Parathyroid adenoma (tissue), 2 donors: Measurements from ENCODE around the gene CEP152.

ENCODE experiments used
- H2AFZ ChIP-seq: fragments of 300-600 bp; sonication (generic); one replicate; pipeline ENCODE4 v1.7.0; 2017; ENCODE audit warnings: antibody characterized with exemption, mild to moderate bottlenecking
- H3K27ac ChIP-seq: fragments of 300-600 bp; sonication (generic); one replicate; pipeline ENCODE4 v1.7.0; 2017
- H3K27me3 ChIP-seq: fragments of 300-600 bp; sonication (generic); one replicate; pipeline ENCODE4 v1.7.0; 2017; ENCODE audit warnings: low read length; ENCODE audit not compliant: control insufficient read depth, insufficient read depth
- H3K36me3 ChIP-seq: fragments of 300-600 bp; sonication (generic); one replicate; pipeline ENCODE4 v1.7.0; 2017; ENCODE audit warnings: low read length; ENCODE audit not compliant: control insufficient read depth, insufficient read depth
- H3K4me1 ChIP-seq: fragments of 300-600 bp; sonication (generic); one replicate; pipeline ENCODE4 v1.7.0; 2017; ENCODE audit warnings: control low read depth
- H3K4me2 ChIP-seq: fragments of 300-600 bp; sonication (generic); one replicate; pipeline ENCODE4 v1.7.0; 2017; ENCODE audit warnings: low read length
- H3K4me3 ChIP-seq: fragments of 300-600 bp; sonication (generic); one replicate; pipeline ENCODE4 v1.7.0; 2017; ENCODE audit warnings: low read depth, low read length
- H3K79me2 ChIP-seq: fragments of 300-600 bp; sonication (generic); one replicate; pipeline ENCODE4 v1.7.0; 2017; ENCODE audit warnings: control low read depth
- H3K9ac ChIP-seq: fragments of 300-600 bp; sonication (generic); one replicate; pipeline ENCODE4 v1.7.0; 2017; ENCODE audit warnings: mild to moderate bottlenecking
- H3K9me3 ChIP-seq: fragments of 300-600 bp; sonication (generic); one replicate; pipeline ENCODE4 v1.7.0; 2017; ENCODE audit warnings: low read length; ENCODE audit not compliant: control insufficient read depth
- CTCF ChIP-seq: fragments of 300-600 bp; sonication (generic); IDR thresholded peaks from one replicate; pipeline ENCODE4 v1.7.0; 2017; ENCODE audit warnings: antibody characterized with exemption, mild to moderate bottlenecking
- donor health status: primary hyperparathyroidism.

Gene CEP152

DNA sequence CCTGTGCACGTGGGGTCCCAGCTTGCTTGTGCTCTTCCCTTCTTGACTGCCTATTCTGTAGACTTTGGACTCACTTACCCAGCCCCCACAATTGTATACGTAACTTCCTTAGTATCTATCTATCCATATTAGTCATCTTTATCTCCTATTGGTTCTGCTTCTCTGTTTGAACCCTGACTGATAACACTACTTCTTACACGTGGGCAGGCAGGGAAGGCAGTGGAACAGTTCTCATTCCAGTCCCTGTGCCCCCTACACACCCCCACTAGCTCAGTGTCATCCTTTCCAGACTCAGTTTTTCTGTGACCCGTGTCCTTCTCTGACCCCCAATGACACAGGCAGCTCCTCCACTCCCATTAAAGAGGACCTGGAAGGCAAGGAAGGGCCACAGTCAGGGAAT is 91.2 kb downstream of the CEP152 start:
- Histone ChIP-seq H3K9me3 (peaks cover 4% of the 10 kb centered on the region), H3K4me3 (no peak overlapping the region), H3K79me2 (no peaks in the 10 kb centered on the region), H3K4me1 (no peaks in the 10 kb centered on the region), H3K36me3 (no peaks in the 10 kb centered on the region), H3K4me2 (no peak overlapping the region), H3K9ac (no peak overlapping the region), H2AFZ (no peak overlapping the region), H3K27ac (no peak overlapping the region), H3K27me3 (no peaks in the 10 kb centered on the region)
- no peak for TF ChIP-seq CTCF

DNA sequence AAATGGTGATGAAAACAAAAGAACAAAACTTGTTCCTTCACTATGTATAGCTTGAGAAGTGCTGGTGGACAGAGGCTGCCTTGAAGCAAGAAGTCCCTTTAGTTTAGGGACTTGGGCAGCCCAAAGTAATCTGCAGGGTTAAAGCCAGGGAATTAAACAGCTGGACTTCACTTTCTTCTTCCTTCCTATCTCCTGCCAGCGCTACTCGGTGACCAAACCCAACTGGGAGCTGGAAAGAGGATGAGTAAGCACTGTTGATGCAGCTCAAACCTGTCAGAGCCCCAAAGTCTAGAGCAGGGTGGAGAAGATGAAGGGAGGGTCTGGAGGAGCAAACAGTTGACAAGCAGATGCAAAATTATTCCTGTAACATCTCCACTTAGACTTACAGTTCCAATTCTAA is 92.2 kb downstream of the CEP152 start:
- no peak overlapping the region for H3K27ac ChIP-seq
- H3K27me3 ChIP-seq: no peaks in the 10 kb centered on the region
- TF ChIP-seq CTCF: no peak
- peaks cover 4% of the 10 kb centered on the region for H3K9me3 ChIP-seq
- H3K9ac ChIP-seq: no peak overlapping the region
- no peaks in the 10 kb centered on the region for H3K36me3 ChIP-seq
- no peak overlapping the region for H2AFZ ChIP-seq
- H3K79me2 ChIP-seq: no peaks in the 10 kb centered on the region
- no peak overlapping the region for H3K4me3 ChIP-seq
- H3K4me2 ChIP-seq: no peak overlapping the region
- H3K4me1 ChIP-seq: no peaks in the 10 kb centered on the region

DNA sequence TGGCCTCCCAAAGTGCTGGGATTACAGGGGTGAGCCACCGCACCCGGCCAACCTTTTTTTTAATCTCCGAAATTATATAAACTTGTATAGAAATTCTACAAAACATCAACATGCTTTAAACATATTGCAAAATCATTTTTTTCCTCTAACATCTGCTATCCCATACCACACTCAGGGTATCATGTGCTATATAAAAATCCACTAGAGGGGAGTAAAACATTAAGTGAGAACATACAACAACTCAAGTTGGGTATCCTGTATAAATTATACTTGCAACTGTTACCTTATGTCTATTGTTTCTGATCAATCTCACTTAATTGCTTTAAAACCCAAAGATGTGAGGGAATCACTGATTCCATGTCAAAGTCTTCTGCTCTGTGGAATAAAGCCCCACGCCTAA is 93.4 kb downstream of the CEP152 start:
- H3K4me2 ChIP-seq: no peak overlapping the region
- no peak overlapping the region for H3K4me3 ChIP-seq
- TF ChIP-seq CTCF: no peak
- no peaks in the 10 kb centered on the region for H3K36me3 ChIP-seq
- no peak overlapping the region for H2AFZ ChIP-seq
- no peaks in the 10 kb centered on the region for H3K79me2 ChIP-seq
- H3K9me3 ChIP-seq: peaks cover 4% of the 10 kb centered on the region
- no peak overlapping the region for H3K27ac ChIP-seq
- H3K4me1 ChIP-seq: no peaks in the 10 kb centered on the region
- H3K27me3 ChIP-seq: no peaks in the 10 kb centered on the region
- no peak overlapping the region for H3K9ac ChIP-seq

DNA sequence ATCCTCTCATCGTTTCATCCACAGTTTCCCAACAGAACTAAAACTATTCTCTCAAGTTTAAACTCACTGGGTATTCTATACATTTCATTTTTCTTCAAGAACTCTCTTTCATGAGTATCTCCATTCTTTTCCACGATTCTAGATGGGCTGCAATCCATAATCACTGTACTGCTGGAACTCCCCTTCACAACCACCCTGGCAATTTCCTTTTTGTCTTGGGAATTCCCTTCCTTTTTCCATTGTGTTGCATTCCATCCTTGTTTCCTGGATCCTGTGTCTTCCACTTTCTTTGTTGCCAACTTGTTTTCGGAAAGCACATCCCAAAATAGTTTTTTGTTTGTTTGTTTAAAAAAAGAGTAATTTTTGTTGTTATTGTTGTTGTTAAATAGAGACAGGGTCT is 98.3 kb downstream of the CEP152 start:
- no peak overlapping the region for H3K9ac ChIP-seq
- no peaks in the 10 kb centered on the region for H3K79me2 ChIP-seq
- H3K4me1 ChIP-seq: no peaks in the 10 kb centered on the region
- no peak overlapping the region for H3K4me2 ChIP-seq
- no peak overlapping the region for H3K4me3 ChIP-seq
- H3K9me3 ChIP-seq: peaks cover 4% of the 10 kb centered on the region
- no peak overlapping the region for H3K27ac ChIP-seq
- no peaks in the 10 kb centered on the region for H3K27me3 ChIP-seq
- no peaks in the 10 kb centered on the region for H3K36me3 ChIP-seq
- H2AFZ ChIP-seq: no peak overlapping the region
- TF ChIP-seq CTCF: no peak

- Histone ChIP-seq H3K9ac (no peak overlapping the region), H3K27ac (no peak overlapping the region)
- no peak for TF ChIP-seq CTCF
Observed at GRCh38 chr15:48710952-48711495, 99.8 kb downstream of the CEP152 start.

More at GRCh38 chr15:48710952-48711495, 99.8 kb downstream of the CEP152 start:
- H2AFZ ChIP-seq: no peak overlapping the region
- H3K4me3 ChIP-seq: no peak overlapping the region
- H3K4me1 ChIP-seq: no peaks in the 10 kb centered on the region
- no peak overlapping the region for H3K4me2 ChIP-seq
- no peaks in the 10 kb centered on the region for H3K27me3 ChIP-seq
- no peaks in the 10 kb centered on the region for H3K36me3 ChIP-seq
- H3K79me2 ChIP-seq: no peaks in the 10 kb centered on the region
- peaks cover 4% of the 10 kb centered on the region for H3K9me3 ChIP-seq
